ENCODE measurements around the gene PRR35.

The PRR35 gene

DNA sequence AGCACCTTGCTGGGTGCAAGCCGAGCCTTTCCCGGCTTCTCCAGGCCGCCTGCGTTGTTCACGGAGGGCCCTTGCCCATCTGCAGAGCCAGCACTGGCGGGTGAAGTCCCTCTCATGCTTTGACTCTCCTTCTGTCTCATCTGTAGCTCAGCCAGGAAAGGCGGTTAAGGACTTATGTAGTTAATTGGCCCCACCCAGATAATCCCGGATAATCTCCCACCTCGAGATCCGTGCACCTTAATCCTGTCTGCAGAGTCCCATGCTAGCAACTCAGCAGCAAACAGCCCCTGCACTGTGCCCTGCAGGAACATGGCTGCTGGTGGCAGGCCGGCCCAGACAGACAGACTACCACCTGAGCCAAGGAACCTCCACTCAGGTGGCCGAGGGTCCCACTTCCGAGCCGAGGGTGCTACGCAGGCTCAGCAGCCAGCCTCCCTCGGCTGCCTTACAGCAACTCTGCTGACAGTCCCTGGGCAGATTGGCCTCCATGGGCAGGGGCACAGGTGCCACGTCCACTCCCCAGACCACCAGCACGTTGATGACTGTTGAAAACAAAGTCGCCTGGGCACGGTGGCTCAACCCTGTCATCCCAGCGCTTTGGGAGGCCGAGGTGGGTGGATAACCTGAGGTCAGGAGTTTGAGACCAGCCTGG, 46.6 kb downstream of the PRR35 start:
- H3K4me3 ChIP-seq (ENCODE audit: low read length), result no peak overlapping the region
- DNase-seq (ENCODE audit: low read depth, low spot score), result no peak

DNA sequence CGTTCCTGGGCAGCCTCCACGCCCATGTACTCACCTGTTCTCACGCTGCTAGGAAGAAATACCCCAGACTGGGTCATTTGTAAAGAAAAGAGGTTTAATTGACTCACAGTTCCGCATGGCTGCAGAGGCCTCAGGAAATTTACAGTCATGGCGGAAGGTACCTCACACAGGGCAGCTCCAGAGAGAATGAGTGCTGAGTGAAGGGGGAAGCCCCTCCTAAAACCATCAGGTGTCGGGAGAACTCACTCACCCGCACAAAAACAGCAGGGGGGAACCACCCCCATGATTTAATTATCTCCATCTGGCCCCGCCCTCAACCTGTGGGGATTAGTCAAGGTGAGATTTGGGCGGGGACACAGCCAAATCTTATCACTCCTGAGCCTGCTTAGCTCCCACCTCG, 47.8 kb downstream of the PRR35 start:
- no peak overlapping the region for H3K4me3 ChIP-seq (ENCODE audit: low read length)
- no peak for DNase-seq (ENCODE audit: low read depth, low spot score)

DNA sequence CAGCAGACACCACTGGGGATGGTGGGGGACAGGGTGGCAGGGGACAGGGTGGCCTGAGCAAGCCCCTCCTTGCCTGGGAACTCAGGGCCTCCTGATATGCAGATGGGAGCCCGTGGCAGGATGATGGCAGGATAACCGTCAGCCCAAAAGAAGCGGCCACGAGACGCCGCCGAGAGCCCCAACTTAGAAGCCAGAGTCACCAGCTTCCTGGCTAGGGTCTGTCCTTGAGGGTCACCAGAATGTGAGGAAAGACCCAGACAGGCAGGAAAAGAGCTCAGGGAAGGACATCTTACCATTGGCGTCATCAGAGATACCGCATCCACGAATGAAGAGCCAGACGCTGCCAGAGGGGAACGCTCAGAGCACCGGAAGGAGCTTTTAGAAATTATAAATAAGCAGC, 49.1 kb downstream of the PRR35 start:
- no peak for DNase-seq (ENCODE audit: low read depth, low spot score)

DNA sequence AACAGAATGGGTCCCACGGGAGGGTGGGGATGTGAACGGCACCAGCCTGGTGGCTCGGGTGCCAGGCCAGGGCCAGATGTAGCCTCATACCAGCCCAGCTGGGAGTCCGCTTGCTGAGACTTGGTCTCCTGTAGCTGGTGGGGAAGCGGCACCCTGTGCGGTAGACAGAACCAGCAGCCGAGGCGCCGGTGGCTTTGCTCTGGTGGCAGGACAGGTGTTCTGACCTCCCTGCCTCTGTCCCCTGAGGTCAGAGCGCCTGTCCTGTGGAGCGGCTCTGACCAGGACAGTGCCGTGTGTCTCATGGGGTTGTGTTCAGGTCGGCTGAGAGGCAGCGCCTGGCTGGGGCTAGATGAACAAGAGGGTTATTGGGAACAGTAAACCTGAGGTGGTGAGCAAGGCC, 49.8 kb downstream of the PRR35 start:
- H3K4me3 ChIP-seq (ENCODE audit: low read length), result no peak overlapping the region
- no peak for DNase-seq (ENCODE audit: low read depth, low spot score)

More for the DNA sequence above, 49.1 kb downstream of the PRR35 start:
- no peak overlapping the region for H3K4me3 ChIP-seq (ENCODE audit: low read length)

DNA sequence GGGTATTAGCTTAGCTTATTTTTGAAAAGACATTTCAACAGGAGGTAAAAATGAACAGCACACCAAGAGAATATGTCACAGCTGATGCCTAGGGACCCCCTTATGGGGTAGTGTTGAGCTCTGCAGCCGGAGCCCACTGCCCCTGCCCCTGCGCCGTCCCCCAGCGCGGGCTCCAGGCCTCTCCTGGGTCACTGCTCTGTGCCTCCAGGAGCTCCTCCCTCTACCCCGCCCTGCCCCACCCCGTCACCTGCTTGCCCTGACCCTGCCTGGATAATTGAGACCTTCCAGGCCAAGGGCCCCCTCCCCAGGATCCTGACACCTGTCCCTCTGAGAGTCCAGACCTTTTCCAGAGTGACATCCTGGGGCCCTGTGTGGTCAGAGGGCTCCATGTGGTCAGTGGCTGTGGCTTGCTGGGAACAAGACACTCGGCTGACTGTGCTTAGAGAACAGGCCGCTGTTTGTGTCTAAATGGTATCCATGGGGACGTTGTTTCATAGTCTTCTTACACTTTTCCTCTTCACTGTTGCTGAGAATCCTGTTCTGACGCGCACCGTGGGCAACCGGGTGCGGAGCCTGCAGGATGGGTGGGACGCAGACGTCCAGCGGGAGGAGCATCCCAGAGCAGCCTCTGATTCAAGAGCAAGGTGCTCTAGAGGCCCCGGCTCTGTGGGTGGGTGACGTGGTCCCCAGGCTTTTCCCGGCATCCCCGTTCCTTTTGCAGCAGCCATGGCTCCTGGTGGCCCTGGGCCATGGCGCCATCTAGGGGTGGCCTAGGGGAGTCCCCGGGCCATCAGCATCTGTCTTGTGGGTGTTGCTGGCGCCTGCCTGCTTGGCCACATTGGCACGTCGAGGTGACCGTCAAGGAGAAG, 50.6 kb downstream of the PRR35 start:
- DNase-seq (ENCODE audit: low read depth, low spot score), result peak; percentile 31
- H3K4me3 ChIP-seq (ENCODE audit: low read length), result no peak overlapping the region

DNA sequence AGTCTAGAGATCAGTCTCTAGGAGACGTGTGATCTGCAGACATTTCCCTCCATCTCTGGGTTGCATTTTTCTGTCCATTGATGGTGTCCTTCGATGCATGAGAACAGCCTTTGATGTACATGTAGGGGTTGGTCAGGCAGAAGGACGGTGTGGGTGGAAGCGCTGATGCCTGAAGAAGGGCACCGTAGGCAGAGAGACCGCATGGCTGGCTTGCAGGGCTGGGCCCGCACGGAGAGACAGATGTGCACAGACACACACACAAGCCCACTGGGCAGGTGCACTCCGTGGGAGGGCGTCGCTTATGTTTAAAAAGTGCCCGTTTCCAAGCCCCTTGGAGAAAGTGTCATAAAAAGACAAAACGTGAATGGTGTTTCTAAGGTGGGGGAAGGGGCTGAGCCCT, 54.9 kb downstream of the PRR35 start:
- no peak for DNase-seq (ENCODE audit: low read depth, low spot score)
- no peak overlapping the region for H3K4me3 ChIP-seq (ENCODE audit: low read length)

Data from Jurkat, Clone E6-1 (cell line).